Fibroblast of villous mesenchyme (primary cell): ENCODE measurements around the gene SLC35F3. TPM values are rescaled to one million over a fixed set of nuclear protein-coding genes. Genes with fewer than 3 reads are reported as not detected.
"Not testable (repeated sequence)": the region's sequence is repeated elsewhere in the genome, so short reads cannot be mapped to it uniquely, and the experiment has no call there.

Source experiments
- DNase-seq: peaks from one replicate; pipeline ENCODE4 v3.0.0-alpha.2; 2010; ENCODE audit warnings: low read depth
- H3K4me3 ChIP-seq: 2 replicates; pipeline ENCODE4 v1.5.1; 2011; ENCODE audit warnings: low read depth, mild to moderate bottlenecking, low read length
- CTCF ChIP-seq: IDR thresholded peaks from 2 replicates; pipeline ENCODE4 v1.5.1; 2012; ENCODE audit warnings: low read depth, mild to moderate bottlenecking, low read length; ENCODE audit not compliant: insufficient read depth
- total RNA-seq: library from RNA; depleted of rRNA; stranded (reverse); fragments of >200 nt; gene quantifications from 2 replicates; pipeline ENCODE4 v1.2.3, GENCODE V29; 2012

Gene SLC35F3
- total RNA-seq, 1 donor, result 1.7 TPM

GRCh38 chr1:234200566-234200965 lies 296.1 kb downstream of the SLC35F3 start:
- DNase-seq, result no peak
- no peak overlapping the region for H3K4me3 ChIP-seq
- no peak for TF ChIP-seq CTCF

GRCh38 chr1:234201600-234201999 lies 297.1 kb downstream of the SLC35F3 start:
- TF ChIP-seq CTCF, result no peak
- no peak overlapping the region for H3K4me3 ChIP-seq
- no peak for DNase-seq

GRCh38 chr1:234205966-234206365 lies 301.5 kb downstream of the SLC35F3 start:
- H3K4me3 ChIP-seq, result no peak overlapping the region
- TF ChIP-seq CTCF, result no peak
- peak; percentile 21 for DNase-seq

- TF ChIP-seq CTCF, result no peak
- no peak overlapping the region for H3K4me3 ChIP-seq
- peak; percentile 64 for DNase-seq
These were observed 302.3 kb downstream of the SLC35F3 start for GRCh38 chr1:234206651-234207284.

- DNase-seq, result no peak
- no peak overlapping the region for H3K4me3 ChIP-seq
- no peak for TF ChIP-seq CTCF
These were observed 303.9 kb downstream of the SLC35F3 start for GRCh38 chr1:234208351-234208750.

GRCh38 chr1:234208791-234209190 lies 304.3 kb downstream of the SLC35F3 start:
- no peak overlapping the region for H3K4me3 ChIP-seq
- peak; percentile 10 for DNase-seq
- TF ChIP-seq CTCF, result no peak

GRCh38 chr1:234210429-234210828 lies 306.0 kb downstream of the SLC35F3 start:
- not testable (repeated sequence) for DNase-seq, H3K4me3 ChIP-seq

- not testable (repeated sequence) for DNase-seq, H3K4me3 ChIP-seq
These were observed 307.4 kb downstream of the SLC35F3 start for GRCh38 chr1:234211855-234212254.
